NCI-H2107 treated with DMSO at 0.1 percent for 48 hours (cell line): ENCODE data around the gene P2RX6.
"Not testable (repeated sequence)": the region's sequence is repeated elsewhere in the genome, so short reads cannot be mapped to it uniquely, and the experiment has no call there.

ENCODE experiments used
- DNase-seq: peaks from one replicate; lab custom pipeline; 2025; ENCODE audit not compliant: unreplicated experiment; lab: John Stamatoyannopoulos, UW

Gene P2RX6

GRCh38 chr22:21031545-21032036 lies 16.6 kb downstream of the P2RX6 start:
- no peak for DNase-seq

- no peak for DNase-seq
Measured at GRCh38 chr22:21032037-21032867, 17.3 kb downstream of the P2RX6 start, which contains the start of gene SLC7A4. SLC7A4 (minus strand) TSS chr22:21032561; CDS start chr22:21031812, 749 bp downstream.

- DNase-seq = no peak
Measured at GRCh38 chr22:21032868-21033688, 18.1 kb downstream of the P2RX6 start.

- DNase-seq = no peak
Measured at GRCh38 chr22:21033895-21034294, 18.9 kb downstream of the P2RX6 start.

GRCh38 chr22:21034989-21035388 lies 20.0 kb downstream of the P2RX6 start:
- no peak for DNase-seq

GRCh38 chr22:21038405-21038804 lies 23.4 kb downstream of the P2RX6 start:
- DNase-seq = no peak

GRCh38 chr22:21039158-21039557 lies 24.2 kb downstream of the P2RX6 start:
- DNase-seq = not testable (repeated sequence)

GRCh38 chr22:21041937-21042336 lies 27.0 kb downstream of the P2RX6 start:
- DNase-seq = no peak

- DNase-seq = no peak
Measured at GRCh38 chr22:21042978-21043859, 28.3 kb downstream of the P2RX6 start.

GRCh38 chr22:21043860-21044535 lies 29.0 kb downstream of the P2RX6 start:
- no peak for DNase-seq

GRCh38 chr22:21044931-21045584 lies 30.1 kb downstream of the P2RX6 start:
- DNase-seq = no peak

GRCh38 chr22:21045585-21046294 lies 30.8 kb downstream of the P2RX6 start, which contains the start of gene LRRC74B:
LRRC74B (plus strand) TSS chr22:21045946; CDS start chr22:21045987, 41 bp downstream.
- DNase-seq = peak; percentile 54

- no peak for DNase-seq
Measured at GRCh38 chr22:21047035-21047661, 32.2 kb downstream of the P2RX6 start.

- no peak for DNase-seq
Measured at GRCh38 chr22:21047730-21048129, 32.8 kb downstream of the P2RX6 start.

- DNase-seq = not testable (repeated sequence)
Measured at GRCh38 chr22:21048448-21048847, 33.5 kb downstream of the P2RX6 start.

GRCh38 chr22:21048965-21049364 lies 34.0 kb downstream of the P2RX6 start:
- not testable (repeated sequence) for DNase-seq

GRCh38 chr22:21051145-21051830 lies 36.3 kb downstream of the P2RX6 start:
- DNase-seq = no peak

- DNase-seq = no peak
Measured at GRCh38 chr22:21051831-21052400, 37.0 kb downstream of the P2RX6 start.
